Thoracic aorta endothelial cell (primary cell): ENCODE data around the gene ARL13A. TPM values are rescaled to one million over a fixed set of nuclear protein-coding genes. Genes with fewer than 3 reads are reported as not detected.

Source experiments
- total RNA-seq: library from RNA; depleted of rRNA; stranded (reverse); fragments of >200 nt; gene quantifications from 2 replicates; pipeline ENCODE4 v1.2.3, GENCODE V29; 2012

Gene ARL13A
- not detected in 2 replicates for total RNA-seq

GRCh38 chrX:100969408-100969807 lies at the start of gene ARL13A:
Gene ARL13A, plus strand, starts transcription at chrX:100969708. Its CDS starts 3,982 bp downstream, at chrX:100973690.

DNA sequence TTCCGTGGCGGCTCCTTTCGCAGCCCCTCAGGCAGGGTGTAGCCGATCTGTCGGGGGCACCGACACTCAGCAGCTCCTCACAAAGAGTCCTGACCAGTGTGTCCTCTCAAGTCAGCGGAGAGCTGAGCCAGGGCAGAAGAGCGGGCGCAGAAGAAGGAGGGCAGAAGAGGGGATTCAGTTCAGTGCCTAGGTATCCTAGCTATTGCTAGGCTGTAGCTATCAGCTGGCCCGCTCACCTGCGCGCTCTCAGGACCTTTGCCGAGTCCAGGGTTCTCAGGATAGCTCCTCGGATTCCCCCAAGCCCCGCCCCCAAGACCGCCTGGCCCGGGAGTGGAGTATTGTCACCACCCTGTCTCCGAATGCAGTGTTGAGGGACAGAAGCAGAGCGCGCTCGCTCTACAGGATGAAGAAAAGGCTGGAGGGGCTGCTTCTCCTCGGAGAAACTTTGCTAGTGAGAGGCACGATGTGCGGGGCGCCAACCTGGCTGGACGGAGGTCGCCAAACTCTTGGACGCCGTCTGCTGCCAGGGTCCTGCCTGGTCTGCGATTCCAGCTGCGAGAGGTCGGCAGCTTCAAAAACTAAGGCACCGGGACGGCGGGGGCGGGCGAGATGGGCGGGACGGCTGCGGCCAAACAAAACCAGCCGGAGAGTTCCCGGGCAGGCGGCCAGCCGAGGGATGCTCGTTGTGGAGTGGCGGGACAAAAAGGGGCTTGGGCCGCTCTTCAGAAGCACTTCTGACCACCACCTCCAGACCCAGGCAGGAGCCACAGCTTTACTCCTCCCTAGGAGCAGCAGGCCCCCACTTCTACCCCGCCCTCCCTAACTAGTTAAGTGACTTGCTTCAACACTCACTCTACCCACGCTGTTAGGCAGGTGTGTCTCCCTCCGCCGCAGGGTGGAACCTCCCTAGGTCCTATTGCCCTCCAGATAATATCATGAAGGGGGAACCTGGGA lies 40.6 kb upstream of the ARL13A start, which contains the start of gene XKRX:
XKRX (minus strand) TSS at position 258 of the 954 bp plus-strand sequence. CDS start 613 bp downstream, outside the sequence.

Other genes starting within 250 kb of the ARL13A start
- gene SYTL4, start 237.6 kb upstream of the ARL13A start, total RNA-seq = 13.3 and 20.1 TPM in 2 replicates
- gene CSTF2, start 149.3 kb upstream of the ARL13A start, total RNA-seq = 24.6 and 25.3 TPM in 2 replicates
- gene NOX1, start 95.3 kb upstream of the ARL13A start, total RNA-seq = not detected in 2 replicates
- gene XKRX, start 40.8 kb upstream of the ARL13A start, total RNA-seq = 0.29 and 0.53 TPM in 2 replicates
- 28.9 and 39.6 TPM in 2 replicates for gene TRMT2B, start 82.4 kb downstream of the ARL13A start, total RNA-seq
- gene TMEM35A, start 109.2 kb downstream of the ARL13A start, total RNA-seq = 5.3 and 6.4 TPM in 2 replicates
- 46.0 and 66.6 TPM in 2 replicates for gene CENPI, start 128.5 kb downstream of the ARL13A start, total RNA-seq